HepG2 (cell line): ENCODE data around the gene UBE2D4. TPM values are rescaled to one million over a fixed set of nuclear protein-coding genes. Genes with fewer than 3 reads are reported as not detected.

Experiments used
- AGO1 ChIP-seq: fragments of 200-400 bp; formaldehyde crosslinking; IDR thresholded peaks from 2 replicates; pipeline ENCODE4 v1.6.1; 2017; ENCODE audit warnings: mild to moderate bottlenecking, low read depth, low read length, moderate library complexity; ENCODE audit not compliant: poor library complexity, severe bottlenecking
- CENPBD1 ChIP-seq: sonication (generic); formaldehyde crosslinking; IDR thresholded peaks from 2 replicates; pipeline ENCODE4 v1.8.0; 2022; ENCODE audit warnings: missing genetic modification reagents, low read depth, mild to moderate bottlenecking, borderline replicate concordance
- CTCF ChIP-seq: sonication (generic); formaldehyde crosslinking; IDR thresholded peaks from 2 replicates; pipeline ENCODE4 v1.5.0; 2020; ENCODE audit warnings: mild to moderate bottlenecking, missing genetic modification reagents, moderate library complexity
- ELF3 ChIP-seq: IDR thresholded peaks from 2 replicates; pipeline ENCODE4 v1.6.1; 2016; ENCODE audit warnings: missing genetic modification reagents, missing compliant biosample characterization
- HOXA9 ChIP-seq: sonication (generic); formaldehyde crosslinking; IDR thresholded peaks from 2 replicates; pipeline ENCODE4 v1.8.1; 2022; ENCODE audit warnings: missing genetic modification reagents, mild to moderate bottlenecking, moderate library complexity, borderline replicate concordance
- IKZF1 ChIP-seq: fragments of 450-650 bp; IDR thresholded peaks from 2 replicates; pipeline ENCODE4 v1.7.1; 2016
- KAT7 ChIP-seq: IDR thresholded peaks from 2 replicates; pipeline ENCODE4 v1.6.1; 2018; ENCODE audit warnings: borderline replicate concordance, missing compliant biosample characterization
- LCORL ChIP-seq, 2 experiments: fragments of 450-650 bp in 1 of 2; sonication (generic) in 1 of 2; formaldehyde crosslinking in 1 of 2; IDR thresholded peaks; 2 replicates each; pipeline versions ENCODE4 v1.5.0 to v1.6.1; 2017 to 2020; ENCODE audit warnings: antibody characterized with exemption in 1 of 2, missing genetic modification reagents in 1 of 2
- MED13 ChIP-seq: sonication (generic); formaldehyde crosslinking; IDR thresholded peaks from 2 replicates; pipeline ENCODE4 v1.5.0; 2020; ENCODE audit warnings: missing genetic modification reagents
- MTF2 ChIP-seq: sonication (generic); formaldehyde crosslinking; IDR thresholded peaks from 2 replicates; pipeline ENCODE4 v1.5.0; 2020; ENCODE audit warnings: missing genetic modification reagents, borderline replicate concordance
- PITX1 ChIP-seq: sonication (generic); formaldehyde crosslinking; IDR thresholded peaks from 2 replicates; pipeline ENCODE4 v1.5.1; 2020; ENCODE audit warnings: mild to moderate bottlenecking, missing genetic modification reagents
- RXRA ChIP-seq: sonication (generic); formaldehyde crosslinking; IDR thresholded peaks from 2 replicates; pipeline ENCODE4 v1.5.1; 2020; ENCODE audit warnings: missing genetic modification reagents
- SOX13 ChIP-seq, 3 experiments: fragments of 450-650 bp in 1 of 3; sonication (generic) in 1 of 3; formaldehyde crosslinking in 1 of 3; IDR thresholded peaks in 2 of 3; conservative IDR thresholded peaks in 1 of 3; 2 replicates each; pipeline versions ENCODE4 v1.5.0 to v1.6.1; 2016 to 2020; ENCODE audit warnings: antibody characterized with exemption in 1 of 3, mild to moderate bottlenecking in 1 of 3, missing compliant biosample characterization in 1 of 3, missing genetic modification reagents in 1 of 3, moderate library complexity in 1 of 3
- SPEN ChIP-seq: sonication (generic); formaldehyde crosslinking; IDR thresholded peaks from 2 replicates; pipeline ENCODE4 v1.5.1; 2020; ENCODE audit warnings: low read depth, mild to moderate bottlenecking, missing genetic modification reagents
- XBP1 ChIP-seq: sonication (generic); formaldehyde crosslinking; IDR thresholded peaks from 2 replicates; pipeline ENCODE4 v1.5.0; 2020; ENCODE audit warnings: missing genetic modification reagents
- ZNF224 ChIP-seq: sonication (generic); formaldehyde crosslinking; IDR thresholded peaks from 2 replicates; pipeline ENCODE4 v1.5.0; 2020; ENCODE audit warnings: mild to moderate bottlenecking, missing genetic modification reagents
- ZNF234 ChIP-seq: sonication (generic); formaldehyde crosslinking; conservative IDR thresholded peaks from 2 replicates; pipeline ENCODE4 v1.5.1; 2020; ENCODE audit warnings: mild to moderate bottlenecking, missing genetic modification reagents
- ZNF598 ChIP-seq: sonication (generic); formaldehyde crosslinking; IDR thresholded peaks from 2 replicates; pipeline ENCODE4 v1.5.1; 2020; ENCODE audit warnings: mild to moderate bottlenecking, missing genetic modification reagents, borderline replicate concordance
- ZNF674 ChIP-seq: sonication (generic); formaldehyde crosslinking; IDR thresholded peaks from 2 replicates; pipeline ENCODE4 v1.5.0; 2020; ENCODE audit warnings: low read depth, mild to moderate bottlenecking, missing genetic modification reagents
- ZNF747 ChIP-seq: sonication (generic); formaldehyde crosslinking; IDR thresholded peaks from 2 replicates; pipeline ENCODE4 v1.8.1; 2023; ENCODE audit warnings: missing genetic modification reagents, mild to moderate bottlenecking, borderline replicate concordance
- ZNF775 ChIP-seq: sonication (generic); formaldehyde crosslinking; IDR thresholded peaks from 2 replicates; pipeline ENCODE4 v1.4.0; 2020; ENCODE audit warnings: missing genetic modification reagents, mild to moderate bottlenecking, moderate library complexity, borderline replicate concordance
- polyA plus RNA-seq, 8 experiments: library from polyadenylated mRNA; depleted of rRNA in 3 of 8; stranded (reverse) in 7 of 8; unstranded in 1 of 8; fragments of >200 nt; fragmentation: Illumina TruSeq in 4 of 8; extraction: Trizol in 4 of 8; gene quantifications; 2 replicates each; pipeline versions ENCODE4 v1.2.1 to v1.2.3, GENCODE V29; 2011 to 2016; ENCODE audit warnings: low read depth in 4 of 8, missing spikeins in 1 of 8, mixed read lengths in 1 of 8; ENCODE audit not compliant: insufficient read depth in 1 of 8
- total RNA-seq, 5 experiments: library from RNA; depleted of rRNA; stranded (reverse); fragments of >200 nt; fragmentation: Illumina TruSeq; extraction: Trizol; gene quantifications; 2 replicates each; pipeline ENCODE4 v1.2.3, GENCODE V29; 2016; ENCODE audit warnings: low read depth in 1 of 5
- TF ChIP-seq, protein P1 (sequence below): sonication (generic); formaldehyde crosslinking; IDR thresholded peaks from 2 replicates; pipeline ENCODE4 v1.4.0; 2020; ENCODE audit warnings: mild to moderate bottlenecking, missing genetic modification reagents

The UBE2D4 gene
- total and polyA plus RNA-seq, 2 of the 13 experiments (the other 11 are each of a cell fraction or from before 2014, with no cell fraction given): 9.9 to 16.0 TPM

DNA sequence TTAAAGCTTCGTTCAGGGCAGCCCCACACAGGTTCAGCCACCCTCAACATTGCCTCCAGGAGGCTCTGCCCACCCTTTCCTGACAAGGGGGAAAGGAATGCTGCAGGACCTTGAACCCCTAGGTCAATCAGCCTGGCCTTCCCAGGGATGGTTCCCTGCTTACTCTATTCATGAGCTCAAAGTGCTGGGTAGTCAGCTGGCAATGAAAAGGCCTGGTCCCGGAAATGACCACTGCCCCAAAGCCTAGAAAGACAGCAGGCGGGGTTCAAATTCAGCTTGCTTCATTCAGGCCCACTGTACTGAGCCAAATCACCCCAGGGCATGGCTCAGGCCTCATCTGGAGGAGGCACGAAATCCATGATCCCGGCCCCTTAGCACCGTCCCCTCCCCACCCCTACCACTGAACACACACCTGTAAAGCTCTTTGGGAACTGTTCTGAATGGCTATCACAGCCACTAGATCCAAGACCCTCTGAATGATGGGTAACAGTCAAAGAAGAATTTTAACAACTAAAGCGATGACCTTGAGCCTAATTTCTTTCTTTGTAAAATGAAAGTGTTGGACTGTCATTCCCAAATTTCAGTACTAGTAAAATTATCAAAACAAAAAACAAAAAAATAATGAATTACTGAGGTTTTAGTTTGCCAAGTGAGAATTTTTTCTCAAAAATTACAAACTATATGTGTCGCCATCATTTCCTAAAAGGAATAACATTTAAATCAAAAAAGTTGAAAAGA lies 20.9 kb upstream of the UBE2D4 start (continued):
- TF ChIP-seq CENPBD1 (CRISPR knock-in tag) (no peak), ZNF674 (CRISPR knock-in tag) (no peak), KAT7 (CRISPR knock-in tag) (no peak), SOX13 (IDR thresholded peaks at IDR 0.05) (peak; percentile 59; the same call in 1 of the 2 replicates), SOX13 (CRISPR knock-in tag; conservative IDR thresholded peaks at IDR 0.05 in 1 of 2, IDR thresholded peaks at IDR 0.05 in 1 of 2) (peak in 1 of 2 experiments; percentile 80; a peak in 2 of 4 replicates), AGO1 (no peak), CTCF (peak; percentile 41), ZNF747 (CRISPR knock-in tag) (0 out of 2 replicates have a peak, but pooled peaks have one; percentile 49), LCORL (IDR thresholded peaks at IDR 0.05) (no peak), LCORL (CRISPR knock-in tag; IDR thresholded peaks at IDR 0.05) (peak; percentile 91), ZNF224 (no peak), MTF2 (no peak), PITX1 (CRISPR knock-in tag) (peak; percentile 31; the same call in 1 of the 2 replicates), ZNF234 (CRISPR knock-in tag) (no peak), HOXA9 (CRISPR knock-in tag) (no peak), SPEN (CRISPR knock-in tag) (peak; percentile 85), ZNF598 (CRISPR knock-in tag) (no peak), ZNF775 (CRISPR knock-in tag) (no peak), XBP1 (CRISPR knock-in tag) (no peak), IKZF1 (no peak), RXRA (peak; percentile 89), MED13 (CRISPR knock-in tag) (no peak), ELF3 (CRISPR knock-in tag) (peak; percentile 98)
- TF ChIP-seq, protein P1, sequence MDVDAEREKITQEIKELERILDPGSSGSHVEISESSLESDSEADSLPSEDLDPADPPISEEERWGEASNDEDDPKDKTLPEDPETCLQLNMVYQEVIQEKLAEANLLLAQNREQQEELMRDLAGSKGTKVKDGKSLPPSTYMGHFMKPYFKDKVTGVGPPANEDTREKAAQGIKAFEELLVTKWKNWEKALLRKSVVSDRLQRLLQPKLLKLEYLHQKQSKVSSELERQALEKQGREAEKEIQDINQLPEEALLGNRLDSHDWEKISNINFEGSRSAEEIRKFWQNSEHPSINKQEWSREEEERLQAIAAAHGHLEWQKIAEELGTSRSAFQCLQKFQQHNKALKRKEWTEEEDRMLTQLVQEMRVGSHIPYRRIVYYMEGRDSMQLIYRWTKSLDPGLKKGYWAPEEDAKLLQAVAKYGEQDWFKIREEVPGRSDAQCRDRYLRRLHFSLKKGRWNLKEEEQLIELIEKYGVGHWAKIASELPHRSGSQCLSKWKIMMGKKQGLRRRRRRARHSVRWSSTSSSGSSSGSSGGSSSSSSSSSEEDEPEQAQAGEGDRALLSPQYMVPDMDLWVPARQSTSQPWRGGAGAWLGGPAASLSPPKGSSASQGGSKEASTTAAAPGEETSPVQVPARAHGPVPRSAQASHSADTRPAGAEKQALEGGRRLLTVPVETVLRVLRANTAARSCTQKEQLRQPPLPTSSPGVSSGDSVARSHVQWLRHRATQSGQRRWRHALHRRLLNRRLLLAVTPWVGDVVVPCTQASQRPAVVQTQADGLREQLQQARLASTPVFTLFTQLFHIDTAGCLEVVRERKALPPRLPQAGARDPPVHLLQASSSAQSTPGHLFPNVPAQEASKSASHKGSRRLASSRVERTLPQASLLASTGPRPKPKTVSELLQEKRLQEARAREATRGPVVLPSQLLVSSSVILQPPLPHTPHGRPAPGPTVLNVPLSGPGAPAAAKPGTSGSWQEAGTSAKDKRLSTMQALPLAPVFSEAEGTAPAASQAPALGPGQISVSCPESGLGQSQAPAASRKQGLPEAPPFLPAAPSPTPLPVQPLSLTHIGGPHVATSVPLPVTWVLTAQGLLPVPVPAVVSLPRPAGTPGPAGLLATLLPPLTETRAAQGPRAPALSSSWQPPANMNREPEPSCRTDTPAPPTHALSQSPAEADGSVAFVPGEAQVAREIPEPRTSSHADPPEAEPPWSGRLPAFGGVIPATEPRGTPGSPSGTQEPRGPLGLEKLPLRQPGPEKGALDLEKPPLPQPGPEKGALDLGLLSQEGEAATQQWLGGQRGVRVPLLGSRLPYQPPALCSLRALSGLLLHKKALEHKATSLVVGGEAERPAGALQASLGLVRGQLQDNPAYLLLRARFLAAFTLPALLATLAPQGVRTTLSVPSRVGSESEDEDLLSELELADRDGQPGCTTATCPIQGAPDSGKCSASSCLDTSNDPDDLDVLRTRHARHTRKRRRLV (CRISPR knock-in tag): no peak
